Naive thymus-derived CD4-positive, alpha-beta T cell (primary cell): ENCODE measurements around the gene UBE2C. TPM values are rescaled to one million over a fixed set of nuclear protein-coding genes. Genes with fewer than 3 reads are reported as not detected.
A peak's percentile ranks its signal among the peaks of the same experiment; 100 is the strongest.

Experiments used
- ATAC-seq: fragments of 150-1000 bp; cut with Tn5 transposase; 2 replicates; pipeline ENCODE4 v1.10.0; 2021; ENCODE audit warnings: mild to moderate bottlenecking, moderate library complexity
- CTCF ChIA-PET: fragments of 350-600 bp; sonication (Branson Sonifier 250); formaldehyde crosslinking; loops from one replicate; lab custom pipeline; 2021; ENCODE audit warnings: antibody characterized with exemption; lab: Charles Lee
- POLR2A ChIA-PET: fragments of 350-600 bp; sonication (Branson Sonifier 250); formaldehyde crosslinking; loops from one replicate; lab custom pipeline; 2021; ENCODE audit warnings: antibody characterized with exemption, inconsistent platforms; lab: Charles Lee
- DNase-seq, 9 donors: peaks; one replicate each; pipeline versions ENCODE4 v3.0.0 to v3.0.0-alpha.2; 2020 to 2022; ENCODE audit warnings: mixed read lengths in 1 of 9
- H3K27ac ChIP-seq: one replicate; pipeline ENCODE4 v1.7.0; 2013; ENCODE audit warnings: mild to moderate bottlenecking, low read depth, low read length, moderate library complexity
- H3K27me3 ChIP-seq, 2 donors: one replicate each; pipeline ENCODE4 v1.7.0; 2013; ENCODE audit warnings: low read length in 2 of 2, mild to moderate bottlenecking in 2 of 2, moderate library complexity in 2 of 2; ENCODE audit not compliant: control insufficient read depth in 2 of 2, insufficient read depth in 2 of 2
- H3K36me3 ChIP-seq, 3 experiments: 1 replicate in 2 of 3; 2 replicates in 1 of 3; pipeline ENCODE4 v1.7.0; 2013; ENCODE audit warnings: low read length in 3 of 3, mild to moderate bottlenecking in 3 of 3, moderate library complexity in 1 of 3; ENCODE audit not compliant: insufficient read depth in 3 of 3, control insufficient read depth in 2 of 3
- H3K4me1 ChIP-seq, 2 donors: one replicate each; pipeline ENCODE4 v1.7.0; 2013; ENCODE audit warnings: low read length in 2 of 2, mild to moderate bottlenecking in 2 of 2, moderate library complexity in 1 of 2; ENCODE audit not compliant: control insufficient read depth in 2 of 2, insufficient read depth in 2 of 2
- H3K4me3 ChIP-seq: 2 replicates; pipeline ENCODE4 v1.7.0; 2013; ENCODE audit warnings: mild to moderate bottlenecking, low read length
- H3K9me3 ChIP-seq, 3 experiments: 1 replicate in 2 of 3; 2 replicates in 1 of 3; pipeline ENCODE4 v1.7.0; 2013; ENCODE audit warnings: low read length in 3 of 3; ENCODE audit not compliant: control insufficient read depth in 2 of 3
- H3K27ac Mint-ChIP-seq, 9 donors: one replicate each; pipeline ENCODE4 v1.8.0; 2020 to 2022; ENCODE audit warnings: mixed read lengths in 9 of 9, mild to moderate bottlenecking in 8 of 9, moderate library complexity in 5 of 9, inconsistent platforms in 2 of 9
- H3K27me3 Mint-ChIP-seq, 5 donors: one replicate each; pipeline ENCODE4 v1.8.0; 2021 to 2022; ENCODE audit warnings: mixed read lengths in 5 of 5, mild to moderate bottlenecking in 1 of 5
- H3K36me3 Mint-ChIP-seq, 5 donors: one replicate each; pipeline ENCODE4 v1.8.0; 2020 to 2022; ENCODE audit warnings: mixed read lengths in 5 of 5, mild to moderate bottlenecking in 3 of 5, inconsistent platforms in 1 of 5
- H3K4me1 Mint-ChIP-seq, 7 donors: one replicate each; pipeline ENCODE4 v1.8.0; 2020 to 2022; ENCODE audit warnings: mixed read lengths in 7 of 7, mild to moderate bottlenecking in 3 of 7, inconsistent platforms in 1 of 7
- H3K4me3 Mint-ChIP-seq, 10 donors: one replicate each; pipeline ENCODE4 v1.8.0; 2020 to 2022; ENCODE audit warnings: mild to moderate bottlenecking in 10 of 10, mixed read lengths in 10 of 10, moderate library complexity in 6 of 10, inconsistent platforms in 2 of 10
- H3K9me3 Mint-ChIP-seq, 11 donors: one replicate each; pipeline ENCODE4 v1.8.0; 2020 to 2022; ENCODE audit warnings: mixed read lengths in 11 of 11, mild to moderate bottlenecking in 4 of 11, inconsistent platforms in 1 of 11, moderate library complexity in 1 of 11
- intact Hi-C, 2 donors: fragments of 100-400 bp; cut with micrococcal nuclease; formaldehyde crosslinking; loops; one replicate each; pipeline ENCODE4 v1.15.1; 2023
- polyA plus RNA-seq, 2 donors: library from polyadenylated mRNA; unstranded; fragments of 300-500 nt; fragmentation: Illumina TruSeq; gene quantifications; one replicate each; pipeline ENCODE4 v1.2.3, GENCODE V29; 2021
- total RNA-seq, 6 experiments: library from RNA in 5 of 6; stranded (reverse) in 5 of 6; gene quantifications; 1 replicate in 5 of 6; 2 replicates in 1 of 6; pipeline ENCODE4 v1.2.3 and lab custom pipeline; 2021 to 2026

Gene UBE2C
- total and polyA plus RNA-seq, 7 experiments from 2014 or later: 0.50 to 129 (median 0.75) TPM; not detected in 3

DNA sequence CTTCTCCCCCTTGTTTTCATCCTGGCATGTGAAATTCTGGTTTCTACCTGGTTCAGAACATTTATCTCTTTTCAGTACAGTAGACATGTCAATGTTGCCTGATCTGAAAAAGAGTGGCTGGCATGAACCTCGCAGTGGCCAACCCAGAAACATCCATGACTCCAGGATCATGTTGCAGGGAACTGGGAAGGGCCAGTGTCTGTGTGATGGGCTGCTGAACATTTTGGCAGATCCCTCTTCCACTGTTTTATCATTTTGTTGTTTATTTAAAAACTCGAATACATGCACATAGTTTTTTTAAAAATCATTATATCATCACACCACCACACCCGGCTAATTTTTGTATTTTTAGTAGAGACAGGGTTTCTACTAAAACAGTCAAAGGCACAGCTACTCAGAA lies 39.8 kb upstream of the UBE2C start:
- Histone ChIP-seq H3K36me3 (no peaks in the 10 kb centered on the region), H3K27ac (no peak overlapping the region), H3K9me3 (no peaks in the 10 kb centered on the region), H3K4me1 (no peaks in the 10 kb centered on the region), H3K4me3 (no peak overlapping the region), H3K27me3 (no peaks in the 10 kb centered on the region)
- intact Hi-C loops: loop anchor here in 1 of 2 donors (5.0 kb wide), 1 partner anchor 225 kb away; the partner anchor contains the start of gene EPPIN
- ChIA-PET POLR2A (no interaction called here), CTCF (interaction anchor here (0.7 to 4.4 kb wide), 2 partner anchors 78 to 454 kb away, joined by 3 to 67 read pairs; no protein-coding TSS in a partner anchor)
- H3K36me3 Mint-ChIP-seq: no peaks in the 10 kb centered on the region
- no peaks in the 10 kb centered on the region for H3K9me3 Mint-ChIP-seq
- no peak for DNase-seq
- H3K27me3 Mint-ChIP-seq: peaks cover 0 to 14% (median 8%) of the 10 kb centered on the region in 5 donors
- no peak for ATAC-seq
- H3K4me1 Mint-ChIP-seq: peaks cover 0 to 5% (median 4%) of the 10 kb centered on the region in 7 donors
- H3K4me3 Mint-ChIP-seq: no peak overlapping the region
- H3K27ac Mint-ChIP-seq: no peak overlapping the region

- Mint-ChIP-seq H3K4me1 (peaks cover 0 to 12% (median 4%) of the 10 kb centered on the region in 7 donors), H3K9me3 (no peaks in the 10 kb centered on the region), H3K27me3 (peaks cover 4 to 14% (median 8%) of the 10 kb centered on the region in 5 donors), H3K36me3 (no peaks in the 10 kb centered on the region), H3K27ac (no peak overlapping the region), H3K4me3 (no peak overlapping the region)
- ATAC-seq: no peak
- Histone ChIP-seq H3K9me3 (no peaks in the 10 kb centered on the region), H3K4me1 (no peaks in the 10 kb centered on the region), H3K27ac (no peak overlapping the region), H3K27me3 (no peaks in the 10 kb centered on the region), H3K4me3 (no peak overlapping the region), H3K36me3 (no peaks in the 10 kb centered on the region)
- ChIA-PET CTCF (interaction anchor here (0.6 to 0.7 kb wide), 2 partner anchors 9 to 456 kb away, joined by 3 read pairs; no protein-coding TSS in a partner anchor), POLR2A (no interaction called here)
- DNase-seq: no peak
- intact Hi-C loops: loop anchor here in 1 of 2 donors (5.0 kb wide), 1 partner anchor 228 kb away; the partner anchor contains the start of gene EPPIN
Measured at GRCh38 chr20:45774945-45775344, 37.5 kb upstream of the UBE2C start.

GRCh38 chr20:45775411-45775810 lies 37.0 kb upstream of the UBE2C start:
- H3K36me3 Mint-ChIP-seq: no peaks in the 10 kb centered on the region
- Histone ChIP-seq H3K27me3 (no peaks in the 10 kb centered on the region), H3K4me1 (no peaks in the 10 kb centered on the region), H3K36me3 (no peaks in the 10 kb centered on the region), H3K27ac (no peak overlapping the region), H3K9me3 (no peaks in the 10 kb centered on the region), H3K4me3 (no peak overlapping the region)
- ChIA-PET CTCF (no interaction called here), POLR2A (no interaction called here)
- peaks cover 4 to 14% (median 8%) of the 10 kb centered on the region in 5 donors for H3K27me3 Mint-ChIP-seq
- H3K4me1 Mint-ChIP-seq: peaks cover 0 to 12% (median 4%) of the 10 kb centered on the region in 7 donors
- no peak overlapping the region for H3K27ac Mint-ChIP-seq
- ATAC-seq (no peak), DNase-seq (no peak)
- H3K4me3 Mint-ChIP-seq: no peak overlapping the region
- H3K9me3 Mint-ChIP-seq: no peaks in the 10 kb centered on the region
- intact Hi-C loops: no loop called here

- ChIA-PET POLR2A (no interaction called here), CTCF (interaction anchor here (0.7 to 1.2 kb wide), 3 partner anchors 22 to 461 kb away, joined by 3 read pairs; no protein-coding TSS in a partner anchor)
- Histone ChIP-seq H3K27me3 (no peaks in the 10 kb centered on the region), H3K4me1 (no peaks in the 10 kb centered on the region), H3K27ac (no peak overlapping the region), H3K4me3 (no peak overlapping the region), H3K9me3 (no peaks in the 10 kb centered on the region), H3K36me3 (no peaks in the 10 kb centered on the region)
- Mint-ChIP-seq H3K4me3 (no peak overlapping the region), H3K27ac (no peak overlapping the region), H3K9me3 (no peaks in the 10 kb centered on the region), H3K27me3 (peaks cover 4 to 14% (median 8%) of the 10 kb centered on the region in 5 donors), H3K4me1 (peaks cover 0 to 16% (median 0%) of the 10 kb centered on the region in 7 donors), H3K36me3 (no peaks in the 10 kb centered on the region)
- intact Hi-C loops: no loop called here
- ATAC-seq (no peak), DNase-seq (no peak)
Measured at GRCh38 chr20:45776931-45777330, 35.5 kb upstream of the UBE2C start.

- Mint-ChIP-seq H3K27ac (no peak overlapping the region), H3K9me3 (no peaks in the 10 kb centered on the region), H3K4me3 (peak overlapping the region in 1 of 10 donors; percentile 5), H3K36me3 (no peaks in the 10 kb centered on the region), H3K4me1 (peaks cover 0 to 35% (median 0%) of the 10 kb centered on the region in 7 donors), H3K27me3 (peaks cover under 1 to 14% (median 4%) of the 10 kb centered on the region in 5 donors)
- intact Hi-C loops: no loop called here
- Histone ChIP-seq H3K27ac (no peak overlapping the region), H3K9me3 (no peaks in the 10 kb centered on the region), H3K4me3 (no peak overlapping the region), H3K4me1 (no peaks in the 10 kb centered on the region), H3K27me3 (no peaks in the 10 kb centered on the region), H3K36me3 (no peaks in the 10 kb centered on the region)
- CTCF ChIA-PET: interaction anchor here (2.2 kb wide), 1 partner anchor 8 kb away, joined by 11 read pairs; no protein-coding TSS in a partner anchor
- POLR2A ChIA-PET: interaction anchor here (0.7 kb wide), 1 partner anchor 27 kb away, joined by 3 read pairs; no protein-coding TSS in a partner anchor
- no peak for DNase-seq
- ATAC-seq: no peak
Measured at GRCh38 chr20:45779011-45779915, 33.2 kb upstream of the UBE2C start.

- intact Hi-C loops: no loop called here
- ChIA-PET POLR2A (no interaction called here), CTCF (interaction anchor here (0.7 to 2.2 kb wide), 2 partner anchors 9 to 343 kb away, joined by 4 to 11 read pairs; no protein-coding TSS in a partner anchor)
- no peak for ATAC-seq
- H3K4me1 Mint-ChIP-seq: peaks cover 0 to 41% (median 0%) of the 10 kb centered on the region in 7 donors
- no peaks in the 10 kb centered on the region for H3K36me3 Mint-ChIP-seq
- no peak for DNase-seq
- H3K27me3 Mint-ChIP-seq: peaks cover 0 to 9% (median 4%) of the 10 kb centered on the region in 5 donors
- H3K4me1 ChIP-seq: no peaks in the 10 kb centered on the region
- no peak overlapping the region for H3K27ac ChIP-seq
- no peaks in the 10 kb centered on the region for H3K9me3 Mint-ChIP-seq
- no peak overlapping the region for H3K27ac Mint-ChIP-seq
- H3K36me3 ChIP-seq: no peaks in the 10 kb centered on the region
- H3K4me3 Mint-ChIP-seq: no peak overlapping the region
- no peaks in the 10 kb centered on the region for H3K27me3 ChIP-seq
- H3K4me3 ChIP-seq: no peak overlapping the region
- H3K9me3 ChIP-seq: no peaks in the 10 kb centered on the region
Measured at GRCh38 chr20:45780159-45780558, 32.3 kb upstream of the UBE2C start.
